WERI-Rb-1 (cell line): ENCODE measurements around the gene PRRC2B.
A peak's percentile ranks its signal among the peaks of the same experiment; 100 is the strongest.

Source experiments
- DNase-seq: peaks from one replicate; pipeline ENCODE4 v3.0.0-alpha.2; 2020
- H3K27ac ChIP-seq: fragments of 250-450 bp; sonication (Bioruptor Pico); 2 replicates; pipeline ENCODE4 v1.5.1; 2020; ENCODE audit warnings: mild to moderate bottlenecking, moderate library complexity
- H3K27me3 ChIP-seq: fragments of 250-450 bp; sonication (Bioruptor Pico); 2 replicates; pipeline ENCODE4 v1.5.1; 2021; ENCODE audit warnings: mild to moderate bottlenecking, low read depth, moderate library complexity; ENCODE audit not compliant: insufficient read depth, severe bottlenecking
- H3K36me3 ChIP-seq: fragments of 250-450 bp; sonication (Bioruptor Pico); 2 replicates; pipeline ENCODE4 v1.5.1; 2020; ENCODE audit warnings: mild to moderate bottlenecking, moderate library complexity
- H3K4me3 ChIP-seq: 2 replicates; pipeline ENCODE4 v1.5.1; 2011; ENCODE audit warnings: low read depth, mild to moderate bottlenecking, control low read depth, low read length
- H3K9me3 ChIP-seq: fragments of 250-450 bp; sonication (Bioruptor Pico); 2 replicates; pipeline ENCODE4 v1.5.1; 2021; ENCODE audit warnings: mild to moderate bottlenecking, moderate library complexity; ENCODE audit not compliant: severe bottlenecking
- TF ChIP-seq, protein P1 (sequence below): IDR thresholded peaks from 2 replicates; pipeline ENCODE4 v1.5.1; 2011; ENCODE audit warnings: low read depth, mild to moderate bottlenecking, control low read depth, inconsistent platforms, low read length

The PRRC2B gene

DNA sequence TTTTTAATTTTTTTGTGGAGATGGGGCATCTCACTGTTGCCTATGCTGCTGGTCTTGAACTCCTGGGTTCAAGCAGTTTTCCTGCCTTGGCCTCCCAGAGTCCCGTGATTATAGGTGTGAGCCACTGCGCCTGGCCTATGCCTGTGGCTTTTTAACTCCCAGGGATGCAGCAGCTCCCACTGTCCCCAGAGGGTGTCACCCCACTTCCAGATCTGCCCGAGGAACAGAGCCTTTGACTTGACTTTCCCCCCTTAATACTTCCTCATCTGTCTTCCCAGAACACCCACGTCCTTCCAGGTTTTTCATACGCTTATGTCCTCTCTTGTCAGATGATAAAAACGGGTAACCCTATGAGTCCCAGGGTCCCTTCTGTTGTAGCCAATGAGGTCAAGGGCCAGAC, 7.6 kb upstream of the PRRC2B start:
- Histone ChIP-seq H3K9me3 (no peaks in the 10 kb centered on the region), H3K27ac (no peak overlapping the region), H3K4me3 (no peak overlapping the region), H3K36me3 (no peaks in the 10 kb centered on the region), H3K27me3 (no peaks in the 10 kb centered on the region)
- no peak for DNase-seq
- TF ChIP-seq, protein P1, sequence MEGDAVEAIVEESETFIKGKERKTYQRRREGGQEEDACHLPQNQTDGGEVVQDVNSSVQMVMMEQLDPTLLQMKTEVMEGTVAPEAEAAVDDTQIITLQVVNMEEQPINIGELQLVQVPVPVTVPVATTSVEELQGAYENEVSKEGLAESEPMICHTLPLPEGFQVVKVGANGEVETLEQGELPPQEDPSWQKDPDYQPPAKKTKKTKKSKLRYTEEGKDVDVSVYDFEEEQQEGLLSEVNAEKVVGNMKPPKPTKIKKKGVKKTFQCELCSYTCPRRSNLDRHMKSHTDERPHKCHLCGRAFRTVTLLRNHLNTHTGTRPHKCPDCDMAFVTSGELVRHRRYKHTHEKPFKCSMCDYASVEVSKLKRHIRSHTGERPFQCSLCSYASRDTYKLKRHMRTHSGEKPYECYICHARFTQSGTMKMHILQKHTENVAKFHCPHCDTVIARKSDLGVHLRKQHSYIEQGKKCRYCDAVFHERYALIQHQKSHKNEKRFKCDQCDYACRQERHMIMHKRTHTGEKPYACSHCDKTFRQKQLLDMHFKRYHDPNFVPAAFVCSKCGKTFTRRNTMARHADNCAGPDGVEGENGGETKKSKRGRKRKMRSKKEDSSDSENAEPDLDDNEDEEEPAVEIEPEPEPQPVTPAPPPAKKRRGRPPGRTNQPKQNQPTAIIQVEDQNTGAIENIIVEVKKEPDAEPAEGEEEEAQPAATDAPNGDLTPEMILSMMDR: no peak

DNA sequence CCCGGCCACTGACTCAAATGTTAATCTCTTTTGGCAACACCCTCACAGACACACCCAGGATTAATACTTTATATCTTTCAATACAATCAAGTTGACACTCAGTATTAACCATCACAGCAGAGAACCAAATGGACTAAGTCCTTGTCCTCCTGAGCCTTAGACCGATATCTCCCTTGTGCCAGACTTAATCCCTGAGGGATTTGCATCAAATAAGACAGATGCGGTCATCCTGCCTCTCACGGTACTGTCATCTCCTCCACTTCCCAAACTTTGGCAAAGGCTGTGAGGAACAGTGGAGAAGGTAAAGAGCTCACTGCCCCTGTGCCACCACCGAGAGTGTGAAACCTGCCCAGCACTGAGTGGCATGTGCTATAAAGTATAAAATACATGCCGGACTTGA, 6.5 kb upstream of the PRRC2B start:
- H3K9me3 ChIP-seq: no peaks in the 10 kb centered on the region
- no peaks in the 10 kb centered on the region for H3K36me3 ChIP-seq
- no peaks in the 10 kb centered on the region for H3K27me3 ChIP-seq
- no peak overlapping the region for H3K4me3 ChIP-seq
- TF ChIP-seq, protein P1: no peak
- H3K27ac ChIP-seq: no peak overlapping the region
- no peak for DNase-seq

DNA sequence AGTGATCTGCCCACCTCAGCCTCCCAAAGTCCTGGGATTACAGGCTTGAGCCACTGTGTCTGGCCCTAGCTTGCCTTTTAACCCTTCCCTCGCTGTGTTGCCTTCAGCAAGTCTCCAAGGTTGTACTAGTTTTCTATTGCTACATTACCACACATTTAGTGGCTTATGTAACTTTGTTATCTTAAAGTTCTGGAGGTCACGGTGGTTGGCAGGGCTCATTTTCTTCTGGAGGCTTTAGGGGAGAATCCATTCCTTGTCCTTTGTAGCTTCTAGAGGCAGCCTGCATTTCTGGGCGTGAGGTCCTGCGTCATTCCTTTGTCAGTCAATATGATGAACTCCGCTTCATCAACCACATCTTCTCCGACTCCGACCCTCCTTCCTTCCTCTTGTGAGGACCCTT, 2.9 kb upstream of the PRRC2B start:
- TF ChIP-seq, protein P1: no peak
- no peaks in the 10 kb centered on the region for H3K9me3 ChIP-seq

DNA sequence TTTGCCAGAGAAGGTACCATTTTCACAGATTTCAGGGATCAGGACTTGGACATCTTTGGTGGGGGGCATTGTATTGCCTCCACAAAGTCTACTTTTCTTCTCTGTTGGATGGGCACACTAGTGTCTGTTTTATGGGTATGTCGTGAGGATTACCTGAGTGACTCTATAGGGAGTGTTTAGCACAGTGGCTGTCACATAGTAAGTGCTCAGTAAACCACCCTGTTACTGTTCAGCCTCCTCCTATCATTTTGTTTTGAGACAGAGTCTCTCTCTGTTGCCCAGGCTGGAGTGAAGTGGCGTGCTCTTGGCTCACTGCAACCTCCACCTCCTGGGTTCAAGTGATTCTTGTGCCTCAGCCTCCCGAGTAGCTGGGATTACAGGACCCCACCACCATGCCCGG, 2.4 kb upstream of the PRRC2B start:
- TF ChIP-seq, protein P1: no peak
- Histone ChIP-seq H3K27me3 (no peaks in the 10 kb centered on the region), H3K36me3 (peaks cover 16% of the 10 kb centered on the region), H3K4me3 (no peak overlapping the region), H3K9me3 (no peaks in the 10 kb centered on the region), H3K27ac (no peak overlapping the region)
- DNase-seq: no peak

More for the DNA sequence above, 2.9 kb upstream of the PRRC2B start:
- Histone ChIP-seq H3K27ac (no peak overlapping the region), H3K4me3 (no peak overlapping the region), H3K27me3 (no peaks in the 10 kb centered on the region), H3K36me3 (peaks cover 11% of the 10 kb centered on the region)
- no peak for DNase-seq

DNA sequence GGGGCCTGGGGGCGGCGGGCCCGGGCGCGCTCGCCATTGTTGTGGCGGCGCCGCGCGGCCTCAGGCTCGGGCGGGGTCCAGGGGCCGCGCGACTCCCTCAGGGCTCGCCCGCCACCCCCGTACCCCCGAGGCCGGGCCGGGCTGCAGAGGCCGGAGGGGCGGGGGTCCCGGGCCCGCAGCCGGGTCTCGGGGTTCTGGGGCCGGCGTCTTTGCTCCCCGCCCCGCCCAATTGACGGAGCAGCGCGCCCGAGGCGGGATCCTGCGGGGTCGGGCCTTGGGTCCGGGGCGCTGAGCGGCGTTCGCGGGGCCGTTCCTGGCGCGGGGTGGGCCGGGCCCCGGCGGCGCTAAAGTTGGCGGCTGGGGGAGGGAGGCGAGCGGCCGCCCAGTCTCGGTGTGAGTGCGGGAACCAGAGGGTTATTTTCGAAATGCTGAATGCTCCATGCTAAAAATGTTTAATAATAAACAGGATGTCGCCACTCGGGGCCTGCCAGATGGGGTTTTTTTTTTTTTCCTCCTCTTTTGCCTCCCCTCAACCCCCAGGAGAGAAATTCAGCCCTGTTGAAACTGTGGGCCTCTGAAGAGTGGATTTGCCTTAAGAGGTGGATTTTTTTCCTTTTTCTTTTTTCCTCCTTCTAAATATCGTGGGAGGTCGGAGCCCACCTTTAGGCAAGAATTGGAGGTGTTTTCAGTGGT, 724 bp downstream of the PRRC2B start:
- no peaks in the 10 kb centered on the region for H3K9me3 ChIP-seq
- TF ChIP-seq, protein P1: no peak
- H3K27ac ChIP-seq: peak overlapping the region; percentile 93
- peaks cover 38% of the 10 kb centered on the region for H3K36me3 ChIP-seq
- no peaks in the 10 kb centered on the region for H3K27me3 ChIP-seq
- H3K4me3 ChIP-seq: peak overlapping the region; percentile 96
- peak; percentile 43 for DNase-seq
